ENCODE results near the gene C6orf89. TPM values are rescaled to one million over a fixed set of nuclear protein-coding genes. Genes with fewer than 3 reads are reported as not detected.

Gene C6orf89
- total and polyA plus RNA-seq, 2 of the 8 experiments (the other 6 are each of a cell fraction or from before 2014, with no cell fraction given) = 4.6 to 12.3 TPM

- no peak for TF ChIP-seq CTCF (IDR thresholded peaks at IDR 0.05; ENCODE audit: control extremely low read depth in 1 of 3, insufficient read depth in 1 of 3, low read depth in 1 of 3, low read length in 3 of 3)
These were observed 21.0 kb downstream of the C6orf89 start (continued) for GRCh38 chr6:36906539-36907325.
